CD4-positive, CD25-positive, alpha-beta regulatory T cell (primary cell): ENCODE measurements around the gene PWP1. TPM values are rescaled to one million over a fixed set of nuclear protein-coding genes. Genes with fewer than 3 reads are reported as not detected.
A peak's percentile ranks its signal among the peaks of the same experiment; 100 is the strongest.

ENCODE experiments used
- ATAC-seq, 2 donors: fragments of 150-1000 bp; cut with Tn5 transposase; one replicate each; pipeline ENCODE4 v1.10.0; 2021; ENCODE audit warnings: low read depth in 2 of 2, moderate number of reproducible peaks in 2 of 2, moderate library complexity in 1 of 2
- DNase-seq, 3 donors: peaks; one replicate each; pipeline versions ENCODE4 v3.0.0 to v3.0.0-alpha.2; 2012 to 2022; ENCODE audit warnings: mixed read lengths in 1 of 3
- H3K27ac ChIP-seq: one replicate; pipeline ENCODE4 v1.7.0; 2013; ENCODE audit warnings: mild to moderate bottlenecking, low read length; ENCODE audit not compliant: insufficient read depth, poor library complexity, severe bottlenecking
- H3K27me3 ChIP-seq: one replicate; pipeline ENCODE4 v1.7.0; 2013; ENCODE audit warnings: low read length; ENCODE audit not compliant: control insufficient read depth, insufficient read depth
- H3K36me3 ChIP-seq: one replicate; pipeline ENCODE4 v1.7.0; 2013; ENCODE audit warnings: mild to moderate bottlenecking, low read length, moderate library complexity; ENCODE audit not compliant: control insufficient read depth, insufficient read depth
- H3K4me1 ChIP-seq: 2 replicates; pipeline ENCODE4 v1.7.0; 2013; ENCODE audit warnings: mild to moderate bottlenecking, low read length; ENCODE audit not compliant: insufficient read depth, control insufficient read depth, poor library complexity, severe bottlenecking
- H3K4me3 ChIP-seq: one replicate; pipeline ENCODE4 v1.7.0; 2013; ENCODE audit warnings: low read depth, mild to moderate bottlenecking, low read length, moderate library complexity
- H3K9me3 ChIP-seq, 2 experiments: 1 replicate in 1 of 2; 2 replicates in 1 of 2; pipeline ENCODE4 v1.7.0; 2013; ENCODE audit warnings: low read length in 2 of 2, mild to moderate bottlenecking in 1 of 2, moderate library complexity in 1 of 2; ENCODE audit not compliant: control insufficient read depth in 2 of 2
- H3K27ac Mint-ChIP-seq, 3 donors: one replicate each; pipeline ENCODE4 v1.8.0; 2020 to 2022; ENCODE audit warnings: mild to moderate bottlenecking in 3 of 3, mixed read lengths in 3 of 3, moderate library complexity in 2 of 3
- H3K27me3 Mint-ChIP-seq: one replicate; pipeline ENCODE4 v1.8.0; 2022; ENCODE audit warnings: mild to moderate bottlenecking, mixed read lengths
- H3K36me3 Mint-ChIP-seq: one replicate; pipeline ENCODE4 v1.8.0; 2020; ENCODE audit warnings: mixed read lengths
- H3K4me1 Mint-ChIP-seq, 4 donors: one replicate each; pipeline ENCODE4 v1.8.0; 2020 to 2022; ENCODE audit warnings: mixed read lengths in 4 of 4, mild to moderate bottlenecking in 1 of 4
- H3K4me3 Mint-ChIP-seq, 4 donors: one replicate each; pipeline ENCODE4 v1.8.0; 2020 to 2022; ENCODE audit warnings: mild to moderate bottlenecking in 4 of 4, mixed read lengths in 4 of 4, moderate library complexity in 3 of 4
- H3K9me3 Mint-ChIP-seq, 7 donors: one replicate each; pipeline ENCODE4 v1.8.0; 2020 to 2022; ENCODE audit warnings: mixed read lengths in 7 of 7, mild to moderate bottlenecking in 3 of 7, moderate library complexity in 2 of 7
- polyA plus RNA-seq, 4 donors: library from polyadenylated mRNA; unstranded; fragments of 300-500 nt; fragmentation: Illumina TruSeq; gene quantifications; one replicate each; pipeline ENCODE4 v1.2.3, GENCODE V29; 2021
- total RNA-seq: library from RNA; stranded (reverse); gene quantifications from one replicate; pipeline ENCODE4 v1.2.3, GENCODE V29; 2022

Gene PWP1
- total and polyA plus RNA-seq, 5 donors from 2014 or later = 24.6 to 110 (median 72.8) TPM

- peaks cover 19% of the 10 kb centered on the region for H3K36me3 Mint-ChIP-seq
- no peaks in the 10 kb centered on the region for H3K4me1 ChIP-seq
- H3K36me3 ChIP-seq = peaks cover 4% of the 10 kb centered on the region
- no peak overlapping the region for H3K4me3 Mint-ChIP-seq
- no peaks in the 10 kb centered on the region for H3K9me3 ChIP-seq
- no peaks in the 10 kb centered on the region for H3K27me3 ChIP-seq
- H3K27ac ChIP-seq = no peak overlapping the region
- peaks cover 0 to 11% (median 4%) of the 10 kb centered on the region in 4 donors for H3K4me1 Mint-ChIP-seq
- ATAC-seq (no peak), DNase-seq (no peak)
- H3K27ac Mint-ChIP-seq = no peak overlapping the region
- peaks cover under 1% of the 10 kb centered on the region for H3K27me3 Mint-ChIP-seq
- H3K9me3 Mint-ChIP-seq = peaks cover 0 to 4% (median 0%) of the 10 kb centered on the region in 7 donors
- H3K4me3 ChIP-seq = no peak overlapping the region
These were observed 25.4 kb upstream of the PWP1 start for GRCh38 chr12:107660235-107660634.

DNA sequence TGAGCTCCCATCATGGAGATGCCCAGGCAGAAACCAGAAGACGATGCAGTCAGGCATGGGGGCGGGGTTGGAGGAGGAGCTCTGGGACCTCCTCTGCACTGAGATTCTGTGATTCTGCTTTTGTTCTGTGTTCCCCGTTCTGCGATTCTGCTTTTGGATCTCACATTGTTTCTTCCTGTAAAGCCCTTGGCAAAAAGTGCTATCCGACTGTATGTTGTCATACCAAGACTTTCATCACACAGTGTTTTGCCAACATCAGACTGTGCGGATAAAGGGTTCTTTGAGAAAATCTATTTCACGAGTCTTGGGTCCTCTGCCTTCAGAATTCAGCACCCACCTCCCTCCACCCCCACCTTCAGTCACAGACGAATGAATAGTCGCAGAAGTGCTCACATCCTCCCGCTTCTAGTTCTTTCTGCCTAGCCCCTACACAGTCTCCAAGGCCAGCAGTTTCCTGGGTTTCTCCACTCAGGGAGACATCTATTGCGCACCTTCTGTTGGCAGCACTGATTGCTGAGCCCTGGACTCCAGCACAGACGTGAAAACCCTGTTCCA lies 24.7 kb upstream of the PWP1 start:
- Histone ChIP-seq H3K36me3 (peaks cover 4% of the 10 kb centered on the region), H3K4me3 (no peak overlapping the region), H3K4me1 (no peaks in the 10 kb centered on the region), H3K27ac (no peak overlapping the region), H3K27me3 (no peaks in the 10 kb centered on the region), H3K9me3 (no peaks in the 10 kb centered on the region)
- DNase-seq (no peak), ATAC-seq (no peak)
- peaks cover 0 to 4% (median 0%) of the 10 kb centered on the region in 7 donors for H3K9me3 Mint-ChIP-seq
- peaks cover 0 to 11% (median 4%) of the 10 kb centered on the region in 4 donors for H3K4me1 Mint-ChIP-seq
- H3K36me3 Mint-ChIP-seq = peaks cover 19% of the 10 kb centered on the region
- peaks cover 8% of the 10 kb centered on the region for H3K27me3 Mint-ChIP-seq
- H3K27ac Mint-ChIP-seq = peak overlapping the region in 1 of 3 donors; percentile 26
- no peak overlapping the region for H3K4me3 Mint-ChIP-seq

DNA sequence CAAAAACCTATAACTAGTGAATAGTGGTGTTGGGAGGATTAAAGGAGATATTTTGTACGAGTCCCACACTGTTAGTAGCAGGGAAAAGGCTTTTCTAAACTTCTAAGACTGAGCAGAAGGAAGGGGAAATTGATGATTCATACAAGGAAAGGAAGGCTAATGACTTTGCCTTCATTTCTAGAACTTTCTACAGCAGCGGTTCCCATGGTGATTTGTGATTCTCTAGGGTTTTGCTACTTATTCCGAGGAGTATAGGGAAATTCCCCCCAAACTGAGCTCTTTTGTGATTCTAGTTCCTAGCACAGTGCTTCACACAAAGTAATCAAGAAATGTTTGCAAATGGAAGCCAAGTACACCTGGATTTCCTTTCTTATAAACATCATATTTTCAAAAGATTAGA lies 23.8 kb upstream of the PWP1 start:
- H3K27me3 Mint-ChIP-seq = peaks cover 8% of the 10 kb centered on the region
- peaks cover 18% of the 10 kb centered on the region for H3K36me3 Mint-ChIP-seq
- no peak overlapping the region for H3K4me3 ChIP-seq
- H3K4me1 Mint-ChIP-seq = peaks cover 0 to 11% (median 4%) of the 10 kb centered on the region in 4 donors
- H3K4me3 Mint-ChIP-seq = no peak overlapping the region
- no peak for ATAC-seq
- H3K36me3 ChIP-seq = peaks cover 4% of the 10 kb centered on the region
- H3K27ac Mint-ChIP-seq = peak overlapping the region in 2 of 3 donors; percentile 47 to 51
- H3K4me1 ChIP-seq = no peaks in the 10 kb centered on the region
- DNase-seq = no peak
- H3K9me3 ChIP-seq = no peaks in the 10 kb centered on the region
- no peak overlapping the region for H3K27ac ChIP-seq
- peaks cover 0 to 4% (median 0%) of the 10 kb centered on the region in 7 donors for H3K9me3 Mint-ChIP-seq
- no peaks in the 10 kb centered on the region for H3K27me3 ChIP-seq

- peaks cover 0 to 11% (median 4%) of the 10 kb centered on the region in 4 donors for H3K4me1 Mint-ChIP-seq
- H3K4me3 Mint-ChIP-seq = no peak overlapping the region
- Histone ChIP-seq H3K4me1 (no peaks in the 10 kb centered on the region), H3K27me3 (no peaks in the 10 kb centered on the region), H3K9me3 (no peaks in the 10 kb centered on the region), H3K4me3 (no peak overlapping the region), H3K36me3 (peaks cover 4% of the 10 kb centered on the region), H3K27ac (no peak overlapping the region)
- H3K36me3 Mint-ChIP-seq = peaks cover 15% of the 10 kb centered on the region
- peaks cover 11% of the 10 kb centered on the region for H3K27me3 Mint-ChIP-seq
- peaks cover 0 to 4% (median 0%) of the 10 kb centered on the region in 7 donors for H3K9me3 Mint-ChIP-seq
- ATAC-seq (no peak), DNase-seq (no peak)
- peak overlapping the region in 1 of 3 donors; percentile 47 for H3K27ac Mint-ChIP-seq
These were observed 23.1 kb upstream of the PWP1 start for GRCh38 chr12:107662484-107662883.

DNA sequence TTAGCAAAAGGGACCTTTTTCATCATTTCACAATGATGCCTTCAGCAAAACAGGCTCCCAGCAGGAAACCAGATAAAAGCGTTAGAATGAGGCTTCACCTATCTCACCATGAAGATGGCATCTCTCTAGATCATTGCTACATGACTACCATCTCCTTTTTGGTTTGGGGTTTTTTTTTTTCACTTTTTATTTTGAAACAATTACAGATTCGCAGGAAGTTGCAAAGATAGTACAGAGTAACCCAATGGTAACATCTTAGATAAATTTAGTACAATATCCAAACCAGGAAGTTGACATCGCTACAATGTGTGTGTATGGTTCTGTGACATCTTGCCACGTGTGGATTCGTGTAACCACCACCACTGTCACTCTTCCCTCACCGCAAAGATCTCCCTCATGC lies 22.3 kb upstream of the PWP1 start:
- peaks cover 3% of the 10 kb centered on the region for H3K27me3 ChIP-seq
- Mint-ChIP-seq H3K9me3 (peaks cover 0 to 4% (median 0%) of the 10 kb centered on the region in 7 donors), H3K4me3 (no peak overlapping the region), H3K36me3 (peaks cover 12% of the 10 kb centered on the region), H3K4me1 (peaks cover 0 to 11% (median 4%) of the 10 kb centered on the region in 4 donors), H3K27me3 (peaks cover 13% of the 10 kb centered on the region), H3K27ac (peak overlapping the region in 2 of 3 donors; percentile 16 to 47)
- no peak for ATAC-seq
- peaks cover 4% of the 10 kb centered on the region for H3K36me3 ChIP-seq
- no peak overlapping the region for H3K27ac ChIP-seq
- no peak overlapping the region for H3K4me3 ChIP-seq
- no peak for DNase-seq
- no peaks in the 10 kb centered on the region for H3K9me3 ChIP-seq
- H3K4me1 ChIP-seq = no peaks in the 10 kb centered on the region

DNA sequence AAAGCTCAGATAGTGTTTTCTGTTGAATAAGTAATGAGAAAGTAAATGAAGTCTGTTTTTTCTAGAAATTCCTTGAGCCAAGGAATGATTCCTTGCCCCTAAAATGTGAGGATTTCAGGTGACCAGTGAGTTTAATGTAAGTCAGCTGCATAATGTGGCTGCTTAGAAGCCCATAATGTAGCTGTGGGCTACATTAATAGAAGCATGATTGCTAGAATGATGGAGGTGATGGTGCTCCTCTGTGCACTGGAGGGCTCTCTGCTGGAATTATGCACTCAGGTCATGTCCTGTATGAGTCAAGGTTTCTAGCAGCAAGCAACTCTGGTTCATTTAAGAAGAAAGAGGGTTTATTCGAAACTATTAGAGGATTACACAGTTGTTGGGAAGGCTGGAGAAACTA lies 19.6 kb upstream of the PWP1 start:
- H3K4me1 Mint-ChIP-seq = peaks cover 0 to 17% (median 5%) of the 10 kb centered on the region in 4 donors
- Histone ChIP-seq H3K4me3 (no peak overlapping the region), H3K4me1 (no peaks in the 10 kb centered on the region), H3K27me3 (peaks cover 8% of the 10 kb centered on the region), H3K36me3 (no peaks in the 10 kb centered on the region), H3K27ac (no peak overlapping the region), H3K9me3 (no peaks in the 10 kb centered on the region)
- peaks cover 0 to 5% (median 0%) of the 10 kb centered on the region in 7 donors for H3K9me3 Mint-ChIP-seq
- DNase-seq = no peak
- no peak overlapping the region for H3K27ac Mint-ChIP-seq
- H3K4me3 Mint-ChIP-seq = no peak overlapping the region
- ATAC-seq = no peak
- peaks cover 4% of the 10 kb centered on the region for H3K36me3 Mint-ChIP-seq
- peaks cover 13% of the 10 kb centered on the region for H3K27me3 Mint-ChIP-seq

GRCh38 chr12:107667464-107667863 lies 18.1 kb upstream of the PWP1 start:
- Histone ChIP-seq H3K4me1 (no peaks in the 10 kb centered on the region), H3K36me3 (no peaks in the 10 kb centered on the region), H3K4me3 (no peak overlapping the region), H3K9me3 (no peaks in the 10 kb centered on the region), H3K27ac (no peak overlapping the region), H3K27me3 (peaks cover 8% of the 10 kb centered on the region)
- DNase-seq (no peak), ATAC-seq (no peak)
- no peak overlapping the region for H3K4me3 Mint-ChIP-seq
- peaks cover 4% of the 10 kb centered on the region for H3K36me3 Mint-ChIP-seq
- peak overlapping the region in 1 of 3 donors; percentile 23 for H3K27ac Mint-ChIP-seq
- H3K4me1 Mint-ChIP-seq = peaks cover 0 to 18% (median 7%) of the 10 kb centered on the region in 4 donors
- peaks cover 0 to 5% (median 0%) of the 10 kb centered on the region in 7 donors for H3K9me3 Mint-ChIP-seq
- peaks cover 13% of the 10 kb centered on the region for H3K27me3 Mint-ChIP-seq
